Stimulated activated CD4-positive, alpha-beta T cell treated with anti-CD3 and anti-CD28 coated beads, TNF-alpha, amount 100 ng/mL, for 24 hours (primary cell): ENCODE data around the gene CDKN2B-AS1.
A peak's percentile ranks its signal among the peaks of the same experiment; 100 is the strongest.
"Not testable (repeated sequence)": the region's sequence is repeated elsewhere in the genome, so short reads cannot be mapped to it uniquely, and the experiment has no call there.

Experiments used
- DNase-seq, 3 experiments: peaks; one replicate each; pipeline ENCODE4 v3.0.0-alpha.2; 2020; ENCODE audit warnings: low read depth in 3 of 3

Gene CDKN2B-AS1

GRCh38 chr9:22043928-22044327 lies 49.3 kb downstream of the CDKN2B-AS1 start:
- DNase-seq = no peak

- DNase-seq = no peak
Observed at GRCh38 chr9:22044583-22044982, 50.0 kb downstream of the CDKN2B-AS1 start.

GRCh38 chr9:22045423-22045822 lies 50.8 kb downstream of the CDKN2B-AS1 start:
- DNase-seq = no peak

GRCh38 chr9:22046243-22046885 lies 51.8 kb downstream of the CDKN2B-AS1 start:
- no peak for DNase-seq

GRCh38 chr9:22047596-22047995 lies 53.0 kb downstream of the CDKN2B-AS1 start:
- DNase-seq = no peak

GRCh38 chr9:22049411-22049810 lies 54.8 kb downstream of the CDKN2B-AS1 start:
- DNase-seq = no peak

GRCh38 chr9:22050924-22051323 lies 56.3 kb downstream of the CDKN2B-AS1 start:
- no peak for DNase-seq

- DNase-seq = peak; percentile 5 to 30 (median 11)
Observed at GRCh38 chr9:22052376-22052945, 57.9 kb downstream of the CDKN2B-AS1 start.

- DNase-seq = no peak
Observed at GRCh38 chr9:22053178-22053577, 58.6 kb downstream of the CDKN2B-AS1 start.

- DNase-seq = no peak
Observed at GRCh38 chr9:22054076-22054475, 59.5 kb downstream of the CDKN2B-AS1 start.

GRCh38 chr9:22054529-22054928 lies 59.9 kb downstream of the CDKN2B-AS1 start:
- no peak for DNase-seq

GRCh38 chr9:22055090-22055489 lies 60.5 kb downstream of the CDKN2B-AS1 start:
- no peak for DNase-seq

GRCh38 chr9:22056402-22056801 lies 61.8 kb downstream of the CDKN2B-AS1 start:
- DNase-seq = no peak

- not testable (repeated sequence) for DNase-seq
Observed at GRCh38 chr9:22057972-22058371, 63.4 kb downstream of the CDKN2B-AS1 start.

- no peak for DNase-seq
Observed at GRCh38 chr9:22060831-22061383, 66.3 kb downstream of the CDKN2B-AS1 start.

- DNase-seq = no peak
Observed at GRCh38 chr9:22064957-22065356, 70.4 kb downstream of the CDKN2B-AS1 start.

- DNase-seq = no peak
Observed at GRCh38 chr9:22065431-22066200, 71.0 kb downstream of the CDKN2B-AS1 start.

GRCh38 chr9:22067196-22067595 lies 72.6 kb downstream of the CDKN2B-AS1 start:
- no peak for DNase-seq

GRCh38 chr9:22068369-22068768 lies 73.8 kb downstream of the CDKN2B-AS1 start:
- no peak for DNase-seq

- DNase-seq = no peak
Observed at GRCh38 chr9:22073349-22073748, 78.8 kb downstream of the CDKN2B-AS1 start.

GRCh38 chr9:22078081-22078480 lies 83.5 kb downstream of the CDKN2B-AS1 start:
- DNase-seq = no peak

- DNase-seq = peak; percentile 11 to 40 (median 31)
Observed at GRCh38 chr9:22079873-22080341, 85.3 kb downstream of the CDKN2B-AS1 start.
